ENCODE results near the gene MARS2. TPM values are rescaled to one million over a fixed set of nuclear protein-coding genes. Genes with fewer than 3 reads are reported as not detected.
"Not testable (repeated sequence)": the region's sequence is repeated elsewhere in the genome, so short reads cannot be mapped to it uniquely, and the experiment has no call there.

The MARS2 gene
- total RNA-seq, 1 donor from 2014 or later = 5.6 TPM

DNA sequence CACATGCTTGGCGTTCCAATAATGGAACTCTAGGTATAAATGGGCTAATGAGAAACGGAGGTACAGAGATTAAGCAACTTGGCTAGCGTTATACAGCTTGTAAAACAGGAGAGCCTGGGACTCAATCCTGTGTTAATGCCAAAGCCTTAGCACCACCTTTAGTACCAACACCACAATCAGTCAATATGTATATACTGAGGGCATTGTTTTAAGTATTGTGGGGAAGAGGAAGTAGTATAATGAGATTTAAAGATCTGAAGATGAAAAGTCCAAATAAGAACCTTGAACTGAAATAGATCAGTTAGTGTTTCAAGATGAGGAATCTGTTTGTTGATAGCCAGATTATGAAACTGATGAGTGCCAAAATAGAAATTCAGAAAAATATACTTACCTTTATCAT, 8.1 kb downstream of the MARS2 start:
- Mint-ChIP-seq H3K36me3 (ENCODE audit: unreplicated experiment) (no peaks in the 10 kb centered on the region), H3K4me3 (ENCODE audit: unreplicated experiment) (no peak overlapping the region), H3K27me3 (ENCODE audit: unreplicated experiment) (peaks cover 2% of the 10 kb centered on the region), H3K9me3 (ENCODE audit: unreplicated experiment) (no peaks in the 10 kb centered on the region), H3K4me1 (ENCODE audit: low read depth, unreplicated experiment) (no peaks in the 10 kb centered on the region), H3K27ac (ENCODE audit: unreplicated experiment) (no peak overlapping the region)
- TF ChIP-seq, protein P1, sequence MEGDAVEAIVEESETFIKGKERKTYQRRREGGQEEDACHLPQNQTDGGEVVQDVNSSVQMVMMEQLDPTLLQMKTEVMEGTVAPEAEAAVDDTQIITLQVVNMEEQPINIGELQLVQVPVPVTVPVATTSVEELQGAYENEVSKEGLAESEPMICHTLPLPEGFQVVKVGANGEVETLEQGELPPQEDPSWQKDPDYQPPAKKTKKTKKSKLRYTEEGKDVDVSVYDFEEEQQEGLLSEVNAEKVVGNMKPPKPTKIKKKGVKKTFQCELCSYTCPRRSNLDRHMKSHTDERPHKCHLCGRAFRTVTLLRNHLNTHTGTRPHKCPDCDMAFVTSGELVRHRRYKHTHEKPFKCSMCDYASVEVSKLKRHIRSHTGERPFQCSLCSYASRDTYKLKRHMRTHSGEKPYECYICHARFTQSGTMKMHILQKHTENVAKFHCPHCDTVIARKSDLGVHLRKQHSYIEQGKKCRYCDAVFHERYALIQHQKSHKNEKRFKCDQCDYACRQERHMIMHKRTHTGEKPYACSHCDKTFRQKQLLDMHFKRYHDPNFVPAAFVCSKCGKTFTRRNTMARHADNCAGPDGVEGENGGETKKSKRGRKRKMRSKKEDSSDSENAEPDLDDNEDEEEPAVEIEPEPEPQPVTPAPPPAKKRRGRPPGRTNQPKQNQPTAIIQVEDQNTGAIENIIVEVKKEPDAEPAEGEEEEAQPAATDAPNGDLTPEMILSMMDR (IDR thresholded peaks at IDR 0.05; ENCODE audit: partially characterized antibody, unreplicated experiment) = no peak
- no peak for DNase-seq

DNA sequence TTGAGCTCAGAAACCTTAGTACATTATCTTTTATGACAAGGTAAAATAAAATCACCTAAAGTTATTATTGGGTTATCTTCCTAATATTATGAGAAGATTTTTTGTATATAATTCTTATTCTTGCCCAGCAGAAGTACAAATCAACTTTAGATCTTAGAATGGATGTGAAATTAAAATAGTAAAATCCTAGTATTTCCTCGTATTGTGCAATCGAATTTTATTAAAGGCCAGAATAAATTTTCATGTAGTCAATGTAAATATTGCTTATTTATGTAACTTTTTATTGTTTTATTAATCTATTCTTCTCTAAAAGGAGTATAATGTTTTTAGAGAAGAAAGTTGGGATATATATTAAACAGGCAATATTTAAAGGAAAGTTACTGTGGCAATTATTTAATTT, 12.7 kb downstream of the MARS2 start:
- DNase-seq = no peak
- TF ChIP-seq, protein P1 (IDR thresholded peaks at IDR 0.05; ENCODE audit: partially characterized antibody, unreplicated experiment) = no peak
- no peak overlapping the region for H3K27ac Mint-ChIP-seq (ENCODE audit: unreplicated experiment)
- no peaks in the 10 kb centered on the region for H3K4me1 Mint-ChIP-seq (ENCODE audit: low read depth, unreplicated experiment)
- no peak overlapping the region for H3K4me3 Mint-ChIP-seq (ENCODE audit: unreplicated experiment)
- no peaks in the 10 kb centered on the region for H3K36me3 Mint-ChIP-seq (ENCODE audit: unreplicated experiment)
- H3K27me3 Mint-ChIP-seq (ENCODE audit: unreplicated experiment) = no peaks in the 10 kb centered on the region
- H3K9me3 Mint-ChIP-seq (ENCODE audit: unreplicated experiment) = no peaks in the 10 kb centered on the region

DNA sequence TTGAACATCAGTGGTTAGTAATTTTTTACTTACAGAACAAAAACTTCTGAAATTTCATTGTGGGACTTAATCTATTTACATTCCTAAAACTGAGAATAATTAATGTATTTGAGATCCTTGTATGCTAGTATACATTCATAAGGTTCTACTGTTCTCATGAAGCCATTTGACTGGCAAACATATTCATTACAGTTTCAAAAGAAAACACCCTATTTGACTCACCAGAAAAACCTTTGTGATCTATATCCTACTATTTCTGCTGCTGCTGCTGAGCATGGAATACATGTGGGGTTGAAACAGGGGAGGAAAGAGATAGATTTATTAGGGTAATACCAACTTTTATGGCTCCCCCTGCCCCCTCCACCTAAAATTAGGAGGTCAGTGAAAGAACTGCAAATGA, 21.8 kb downstream of the MARS2 start:
- Mint-ChIP-seq H3K36me3 (ENCODE audit: unreplicated experiment) (no peaks in the 10 kb centered on the region), H3K27me3 (ENCODE audit: unreplicated experiment) (no peaks in the 10 kb centered on the region), H3K27ac (ENCODE audit: unreplicated experiment) (no peak overlapping the region), H3K4me3 (ENCODE audit: unreplicated experiment) (no peak overlapping the region), H3K9me3 (ENCODE audit: unreplicated experiment) (peaks cover 2% of the 10 kb centered on the region), H3K4me1 (ENCODE audit: low read depth, unreplicated experiment) (no peaks in the 10 kb centered on the region)
- no peak for DNase-seq
- TF ChIP-seq, protein P1 (IDR thresholded peaks at IDR 0.05; ENCODE audit: partially characterized antibody, unreplicated experiment) = no peak

DNA sequence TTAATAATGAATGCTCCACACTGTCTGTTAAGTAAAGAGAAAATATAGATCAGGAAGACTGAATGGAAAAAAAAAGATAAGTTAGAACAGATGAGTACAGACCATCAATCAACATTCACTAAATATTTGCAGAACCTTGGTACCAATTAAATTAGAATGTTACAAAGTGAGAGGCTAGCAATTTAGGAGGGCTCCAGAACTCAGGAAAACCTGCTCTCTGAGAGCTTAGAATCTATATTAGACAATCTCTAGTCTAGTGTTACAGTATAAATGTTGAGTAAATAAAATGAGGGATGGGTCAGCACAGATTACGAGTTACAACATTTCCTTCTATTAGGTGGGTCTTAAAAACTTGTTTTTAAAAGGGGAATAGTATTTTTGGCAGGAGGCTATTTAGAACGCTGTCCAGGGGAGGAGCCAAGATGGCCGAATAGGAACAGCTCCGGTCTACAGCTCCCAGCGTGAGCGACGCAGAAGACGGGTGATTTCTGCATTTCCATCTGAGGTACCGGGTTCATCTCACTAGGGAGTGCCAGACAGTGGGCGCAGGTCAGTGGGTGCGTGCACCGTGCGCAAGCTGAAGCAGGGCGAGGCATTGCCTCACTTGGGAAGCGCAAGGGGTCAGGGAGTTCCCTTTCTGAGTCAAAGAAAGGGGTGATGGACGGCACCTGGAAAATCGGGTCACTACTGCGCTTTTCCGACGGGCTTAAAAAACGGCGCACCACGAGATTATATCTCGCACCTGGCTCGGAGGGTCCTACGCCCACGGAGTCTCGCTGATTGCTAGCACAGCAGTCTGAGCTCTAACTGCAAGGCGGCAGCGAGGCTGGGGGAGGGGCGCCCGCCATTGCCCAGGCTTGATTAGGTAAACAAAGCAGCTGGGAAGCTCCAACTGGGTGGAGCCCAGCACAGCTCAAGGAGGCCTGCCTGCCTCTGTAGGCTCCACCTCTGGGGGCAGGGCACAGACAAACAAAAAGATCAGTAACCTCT, 23.7 kb downstream of the MARS2 start:
- H3K27me3 Mint-ChIP-seq (ENCODE audit: unreplicated experiment); H3K4me3 Mint-ChIP-seq (ENCODE audit: unreplicated experiment); H3K9me3 Mint-ChIP-seq (ENCODE audit: unreplicated experiment); DNase-seq; H3K4me1 Mint-ChIP-seq (ENCODE audit: low read depth, unreplicated experiment); H3K36me3 Mint-ChIP-seq (ENCODE audit: unreplicated experiment); H3K27ac Mint-ChIP-seq (ENCODE audit: unreplicated experiment): not testable (repeated sequence)

DNA sequence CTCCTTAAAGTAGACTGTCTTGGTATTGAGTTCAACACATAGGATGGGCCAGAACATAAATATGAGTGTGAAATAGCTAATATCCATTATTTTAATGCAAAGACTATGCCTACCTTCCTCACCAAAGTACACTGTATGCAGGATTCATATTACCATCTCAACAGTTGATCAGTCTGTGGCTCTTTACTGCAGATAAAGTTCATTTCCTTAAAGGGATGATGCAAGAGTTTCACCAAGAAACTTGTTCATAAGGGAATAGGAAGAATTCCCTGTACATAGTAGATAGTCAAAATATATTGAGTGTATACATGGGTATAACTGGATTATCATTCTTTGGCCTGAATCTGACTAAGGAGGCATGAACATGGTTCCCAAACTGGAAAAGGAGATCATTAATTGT, 35.0 kb downstream of the MARS2 start:
- H3K27me3 Mint-ChIP-seq (ENCODE audit: unreplicated experiment) = peaks cover 1% of the 10 kb centered on the region
- no peak for DNase-seq
- TF ChIP-seq, protein P1 (IDR thresholded peaks at IDR 0.05; ENCODE audit: partially characterized antibody, unreplicated experiment) = no peak
- no peak overlapping the region for H3K4me3 Mint-ChIP-seq (ENCODE audit: unreplicated experiment)
- H3K4me1 Mint-ChIP-seq (ENCODE audit: low read depth, unreplicated experiment) = no peaks in the 10 kb centered on the region
- H3K9me3 Mint-ChIP-seq (ENCODE audit: unreplicated experiment) = no peaks in the 10 kb centered on the region
- H3K36me3 Mint-ChIP-seq (ENCODE audit: unreplicated experiment) = no peaks in the 10 kb centered on the region
- no peak overlapping the region for H3K27ac Mint-ChIP-seq (ENCODE audit: unreplicated experiment)

Other genes starting within 250 kb of the MARS2 start
- gene HSPD1, start 205.5 kb upstream of the MARS2 start, total RNA-seq (ENCODE audit: unreplicated experiment) = 187 TPM
- gene HSPE1, start 205.0 kb upstream of the MARS2 start, total RNA-seq (ENCODE audit: unreplicated experiment) = 83.5 TPM
- gene MOB4, start 189.3 kb upstream of the MARS2 start, total RNA-seq (ENCODE audit: unreplicated experiment) = 46.4 TPM
- gene RFTN2, start 29.8 kb upstream of the MARS2 start, total RNA-seq (ENCODE audit: unreplicated experiment) = 2.5 TPM
- gene BOLL, start 80.0 kb downstream of the MARS2 start, total RNA-seq (ENCODE audit: unreplicated experiment) = not detected
- 28.8 TPM for gene PLCL1, start 99.2 kb downstream of the MARS2 start, total RNA-seq (ENCODE audit: unreplicated experiment)

All from glutamatergic neuron (in vitro differentiated cells).